K562 (cell line): ENCODE measurements around the gene CCDC33.

ENCODE experiments used
- PHB2 ChIP-seq: fragments of 450-650 bp; IDR thresholded peaks from 2 replicates; pipeline ENCODE4 v1.6.1; 2017; ENCODE audit warnings: low read depth
- POLR2A ChIP-seq: fragments of 450-650 bp; conservative IDR thresholded peaks from 2 replicates; pipeline ENCODE4 v1.6.1; 2016

DNA sequence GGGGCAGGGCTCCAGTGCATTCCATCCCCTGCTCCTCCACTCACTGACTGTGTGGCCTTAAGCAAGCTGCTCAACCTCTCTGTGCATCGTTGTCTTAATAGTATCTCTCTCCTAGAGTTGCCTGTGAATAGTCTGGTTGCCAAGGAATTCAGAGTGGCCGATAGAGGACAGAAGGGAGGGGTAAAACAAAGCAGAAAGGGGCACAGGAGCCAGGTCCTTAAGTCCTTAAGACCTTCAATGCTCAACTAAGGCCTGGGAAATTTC is 145.0 kb downstream of the CCDC33 start:
- TF ChIP-seq PHB2 (no peak), POLR2A (no peak)
